H9 (cell line): ENCODE measurements around the gene SLC35A3. TPM values are rescaled to one million over a fixed set of nuclear protein-coding genes. Genes with fewer than 3 reads are reported as not detected.

Experiments
- DNase-seq: peaks from one replicate; pipeline ENCODE4 v3.0.0-alpha.2; 2017
- H2AFZ ChIP-seq: one replicate; pipeline ENCODE4 v1.6.1; 2013; ENCODE audit warnings: mild to moderate bottlenecking, low read length, control low read depth, moderate library complexity
- H2AK5ac ChIP-seq: 2 replicates; pipeline ENCODE4 v1.6.1; 2013; ENCODE audit warnings: low read length, control low read depth, mixed read lengths; ENCODE audit not compliant: insufficient read length
- H2BK120ac ChIP-seq: one replicate; pipeline ENCODE4 v1.6.1; 2013; ENCODE audit warnings: low read depth, mild to moderate bottlenecking, low read length, control low read depth, inconsistent platforms; ENCODE audit not compliant: poor library complexity, severe bottlenecking
- H2BK12ac ChIP-seq: 2 replicates; pipeline ENCODE4 v1.6.1; 2013; ENCODE audit warnings: low read length, control low read depth, mixed read lengths, low read depth; ENCODE audit not compliant: insufficient read length
- H2BK15ac ChIP-seq: 2 replicates; pipeline ENCODE4 v1.6.1; 2013; ENCODE audit warnings: low read depth, low read length, control low read depth
- H2BK20ac ChIP-seq: one replicate; pipeline ENCODE4 v1.6.1; 2013; ENCODE audit warnings: low read depth, mild to moderate bottlenecking, low read length, control low read depth, inconsistent platforms; ENCODE audit not compliant: poor library complexity, severe bottlenecking
- H2BK5ac ChIP-seq: 2 replicates; pipeline ENCODE4 v1.6.1; 2013; ENCODE audit warnings: low read length, control low read depth, mixed read lengths; ENCODE audit not compliant: insufficient read length
- H3K14ac ChIP-seq: 2 replicates; pipeline ENCODE4 v1.6.1; 2013; ENCODE audit warnings: low read length, control low read depth; ENCODE audit not compliant: insufficient read depth
- H3K18ac ChIP-seq: 2 replicates; pipeline ENCODE4 v1.6.1; 2013; ENCODE audit warnings: low read depth, mild to moderate bottlenecking, mixed read lengths, low read length, control low read depth; ENCODE audit not compliant: insufficient read length
- H3K23ac ChIP-seq: 2 replicates; pipeline ENCODE4 v1.6.1; 2013; ENCODE audit warnings: low read length, control low read depth, mixed read lengths, low read depth; ENCODE audit not compliant: insufficient read length
- H3K23me2 ChIP-seq: 2 replicates; pipeline ENCODE4 v1.6.1; 2013; ENCODE audit warnings: low read depth, mild to moderate bottlenecking, mixed read lengths, low read length, control low read depth; ENCODE audit not compliant: insufficient read length, poor library complexity, severe bottlenecking
- H3K27ac ChIP-seq: 2 replicates; pipeline ENCODE4 v1.5.1; 2013; ENCODE audit warnings: low read length, control low read depth, mixed read lengths, low read depth; ENCODE audit not compliant: insufficient read length
- H3K27me3 ChIP-seq: 2 replicates; pipeline ENCODE4 v1.6.1; 2013; ENCODE audit warnings: low read length, control low read depth, inconsistent platforms; ENCODE audit not compliant: insufficient read depth
- H3K4ac ChIP-seq: 2 replicates; pipeline ENCODE4 v1.6.1; 2013; ENCODE audit warnings: low read depth, mild to moderate bottlenecking, control low read depth, inconsistent platforms, low read length, moderate library complexity
- H3K4me1 ChIP-seq: 2 replicates; pipeline ENCODE4 v1.6.1; 2013; ENCODE audit warnings: low read length, control low read depth, inconsistent platforms; ENCODE audit not compliant: insufficient read depth
- H3K4me2 ChIP-seq: 2 replicates; pipeline ENCODE4 v1.6.1; 2013; ENCODE audit warnings: low read length, control low read depth, mixed read lengths; ENCODE audit not compliant: insufficient read length, insufficient read depth
- H3K56ac ChIP-seq: 2 replicates; pipeline ENCODE4 v1.6.1; 2013; ENCODE audit warnings: low read depth, mild to moderate bottlenecking, mixed read lengths, low read length, control low read depth; ENCODE audit not compliant: insufficient read length
- H3K79me1 ChIP-seq: 2 replicates; pipeline ENCODE4 v1.6.1; 2013; ENCODE audit warnings: low read depth, mild to moderate bottlenecking, moderate library complexity, low read length, control low read depth, inconsistent platforms; ENCODE audit not compliant: insufficient read depth, poor library complexity, severe bottlenecking
- H3K79me2 ChIP-seq: 2 replicates; pipeline ENCODE4 v1.6.1; 2013; ENCODE audit warnings: low read length, control low read depth, inconsistent platforms; ENCODE audit not compliant: insufficient read depth
- H3K9ac ChIP-seq: 2 replicates; pipeline ENCODE4 v1.6.1; 2013; ENCODE audit warnings: low read length, control low read depth, mixed read lengths; ENCODE audit not compliant: insufficient read length; ENCODE audit errors: extremely low read depth
- H3K9me3 ChIP-seq: one replicate; pipeline ENCODE4 v1.6.1; 2013; ENCODE audit warnings: low read depth, low read length, inconsistent platforms; ENCODE audit not compliant: control insufficient read depth
- H3T11ph ChIP-seq: one replicate; pipeline ENCODE4 v1.6.1; 2013; ENCODE audit warnings: mild to moderate bottlenecking, low read length, control low read depth, inconsistent platforms
- H4K20me1 ChIP-seq: one replicate; pipeline ENCODE4 v1.6.1; 2013; ENCODE audit not compliant: control insufficient read depth, insufficient read length, insufficient read depth
- H4K5ac ChIP-seq: 2 replicates; pipeline ENCODE4 v1.6.1; 2013; ENCODE audit warnings: low read depth, mild to moderate bottlenecking, mixed read lengths, low read length, control low read depth; ENCODE audit not compliant: insufficient read length
- H4K8ac ChIP-seq: replicated peaks from 2 replicates; pipeline ENCODE4 v1.6.1; 2013; ENCODE audit warnings: low read length, control low read depth, mixed read lengths, low read depth; ENCODE audit not compliant: insufficient read length
- H4K91ac ChIP-seq: 2 replicates; pipeline ENCODE4 v1.6.1; 2013; ENCODE audit warnings: low read depth, mild to moderate bottlenecking, moderate library complexity, mixed read lengths, low read length, control low read depth; ENCODE audit not compliant: insufficient read length
- H3K27ac Mint-ChIP-seq, 3 experiments: 2 replicates in 2 of 3; 3 replicates in 1 of 3; pipeline ENCODE4 v1.8.0; 2020 to 2021; ENCODE audit warnings: mixed read lengths in 3 of 3, mild to moderate bottlenecking in 1 of 3, moderate library complexity in 1 of 3
- H3K27me3 Mint-ChIP-seq: 2 replicates; pipeline ENCODE4 v1.8.0; 2021; ENCODE audit warnings: low read depth, mild to moderate bottlenecking, moderate library complexity, mixed read lengths
- H3K36me3 Mint-ChIP-seq, 3 experiments: 2 replicates in 2 of 3; 3 replicates in 1 of 3; pipeline ENCODE4 v1.8.0; 2020 to 2021; ENCODE audit warnings: low read depth in 3 of 3, mixed read lengths in 3 of 3; ENCODE audit not compliant: insufficient read depth in 1 of 3
- H3K4me1 Mint-ChIP-seq, 2 experiments: 2 replicates each; pipeline ENCODE4 v1.8.0; 2020; ENCODE audit warnings: mixed read lengths in 2 of 2
- H3K4me3 Mint-ChIP-seq, 2 experiments: 2 replicates in 1 of 2; 3 replicates in 1 of 2; pipeline ENCODE4 v1.8.0; 2020 to 2021; ENCODE audit warnings: mild to moderate bottlenecking in 2 of 2, mixed read lengths in 2 of 2, moderate library complexity in 1 of 2
- H3K9me3 Mint-ChIP-seq, 2 experiments: 2 replicates in 1 of 2; 3 replicates in 1 of 2; pipeline ENCODE4 v1.8.0; 2020; ENCODE audit warnings: mild to moderate bottlenecking in 2 of 2, mixed read lengths in 2 of 2, moderate library complexity in 1 of 2
- WGBS: extraction: QIAGEN DNeasy Blood & Tissue Kit; methylation state at CpG from one replicate; pipeline ENCODE4 v1.1.7; 2013; ENCODE audit warnings: missing lambda C conversion rate, low lambda C conversion rate, mixed read lengths; ENCODE audit not compliant: insufficient read length; ENCODE audit errors: extremely low coverage; 5-methylcytosine and 5-hydroxymethylcytosine counted together
- total RNA-seq: library from RNA; stranded (reverse); gene quantifications from 2 replicates; pipeline ENCODE4 v1.2.1, GENCODE V29; 2021
- TF ChIP-seq, protein P1 (sequence below): fragments of 200-600 bp; sonication (generic); conservative IDR thresholded peaks from 3 replicates; pipeline ENCODE4 v1.8.0; 2021; ENCODE audit warnings: antibody characterized with exemption, mild to moderate bottlenecking

Gene SLC35A3
- total RNA-seq, 1 experiment from 2014 or later = 15.1 TPM

GRCh38 chr1:100074604-100075395 is 105.0 kb downstream of the SLC35A3 start:
- Histone ChIP-seq H2BK15ac (no peak overlapping the region), H2BK12ac (no peak overlapping the region), H4K91ac (no peak overlapping the region), H3K27ac (no peak overlapping the region), H3K4me1 (no peaks in the 10 kb centered on the region), H2BK120ac (no peak overlapping the region), H3K23me2 (no peaks in the 10 kb centered on the region), H3K4me2 (no peak overlapping the region), H3K18ac (no peak overlapping the region), H3K79me1 (no peaks in the 10 kb centered on the region), H2BK5ac (no peak overlapping the region), H3T11ph (no peak overlapping the region), H3K14ac (no peak overlapping the region), H2BK20ac (no peak overlapping the region), H4K20me1 (no peaks in the 10 kb centered on the region), H3K56ac (no peak overlapping the region), H3K9ac (no peak overlapping the region), H3K23ac (no peak overlapping the region), H2AK5ac (no peak overlapping the region), H3K27me3 (no peaks in the 10 kb centered on the region), H3K79me2 (no peaks in the 10 kb centered on the region), H2AFZ (no peak overlapping the region), H4K5ac (no peak overlapping the region), H3K4ac (no peak overlapping the region), H3K9me3 (no peaks in the 10 kb centered on the region), H4K8ac (no peak overlapping the region)
- no CpG with 5 or more reads among the region's 11 CpGs for WGBS
- H3K4me3 Mint-ChIP-seq = no peak overlapping the region
- peak overlapping the region in 1 of 3 experiments; percentile 53; a peak in 2 of 7 replicates for H3K27ac Mint-ChIP-seq
- TF ChIP-seq, protein P1, sequence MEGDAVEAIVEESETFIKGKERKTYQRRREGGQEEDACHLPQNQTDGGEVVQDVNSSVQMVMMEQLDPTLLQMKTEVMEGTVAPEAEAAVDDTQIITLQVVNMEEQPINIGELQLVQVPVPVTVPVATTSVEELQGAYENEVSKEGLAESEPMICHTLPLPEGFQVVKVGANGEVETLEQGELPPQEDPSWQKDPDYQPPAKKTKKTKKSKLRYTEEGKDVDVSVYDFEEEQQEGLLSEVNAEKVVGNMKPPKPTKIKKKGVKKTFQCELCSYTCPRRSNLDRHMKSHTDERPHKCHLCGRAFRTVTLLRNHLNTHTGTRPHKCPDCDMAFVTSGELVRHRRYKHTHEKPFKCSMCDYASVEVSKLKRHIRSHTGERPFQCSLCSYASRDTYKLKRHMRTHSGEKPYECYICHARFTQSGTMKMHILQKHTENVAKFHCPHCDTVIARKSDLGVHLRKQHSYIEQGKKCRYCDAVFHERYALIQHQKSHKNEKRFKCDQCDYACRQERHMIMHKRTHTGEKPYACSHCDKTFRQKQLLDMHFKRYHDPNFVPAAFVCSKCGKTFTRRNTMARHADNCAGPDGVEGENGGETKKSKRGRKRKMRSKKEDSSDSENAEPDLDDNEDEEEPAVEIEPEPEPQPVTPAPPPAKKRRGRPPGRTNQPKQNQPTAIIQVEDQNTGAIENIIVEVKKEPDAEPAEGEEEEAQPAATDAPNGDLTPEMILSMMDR = no peak
- no peaks in the 10 kb centered on the region for H3K27me3 Mint-ChIP-seq
- H3K9me3 Mint-ChIP-seq = no peaks in the 10 kb centered on the region
- peaks cover 11 to 20% of the 10 kb centered on the region in 2 experiments for H3K4me1 Mint-ChIP-seq
- H3K36me3 Mint-ChIP-seq = peaks cover 27 to 64% (median 55%) of the 10 kb centered on the region in 3 experiments; a peak in 6 of 7 replicates
- DNase-seq = no peak
